ENCODE results near the gene NELFCD. TPM values are rescaled to one million over a fixed set of nuclear protein-coding genes. Genes with fewer than 3 reads are reported as not detected.

Gene NELFCD
- total RNA-seq, 4 donors from 2014 or later = 43.7 to 68.1 (median 55.1) TPM

DNA sequence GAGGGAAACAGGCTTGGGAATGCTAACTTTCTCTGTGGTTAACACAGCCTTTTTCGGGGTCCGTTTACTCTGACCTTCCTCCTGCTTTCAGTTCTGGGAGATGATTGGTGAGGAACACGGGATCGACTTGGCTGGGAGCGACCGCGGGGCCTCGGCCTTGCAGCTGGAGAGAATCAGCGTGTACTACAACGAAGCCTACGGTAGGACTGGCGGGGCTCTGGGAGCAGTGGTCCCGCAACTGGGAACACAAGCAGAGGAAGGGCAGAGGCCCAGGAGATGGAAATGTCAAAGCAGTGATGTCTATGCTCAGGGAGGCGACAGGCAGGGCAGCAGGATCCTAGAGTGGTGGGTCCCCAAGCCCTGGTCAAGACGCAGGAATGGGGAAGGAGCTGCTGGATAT lies 41.7 kb downstream of the NELFCD start:
- intact Hi-C loops (cut with DNase I; ENCODE audit: low total_unique reads) (no loop called here), in situ Hi-C loops (cut with MboI; ENCODE audit: low pct_ligation_motif_present in 1 of 4, low pct_unique_long_range_greater_than_20kb in 1 of 4, low sequenced_read_pairs in 3 of 4) (no loop called here)
- Histone ChIP-seq H3K27me3 (no peaks in the 10 kb centered on the region), H3K9me3 (no peaks in the 10 kb centered on the region), H3K4me3 (no peak overlapping the region), H3K27ac (no peak overlapping the region), H3K36me3 (peaks cover 0 to 25% (median 11%) of the 10 kb centered on the region in 4 donors), H3K4me1 (peaks cover 0 to 6% (median 0%) of the 10 kb centered on the region in 4 donors)
- no peak for DNase-seq
- 93% methylated on average over 3 to 15 of the region's 15 CpGs for whole genome bisulfite sequencing, 2 donors (ENCODE audit: low coverage in 1 of 2)
- TF ChIP-seq POLR2AphosphoS5 (IDR thresholded peaks at IDR 0.05) (no peak), EP300 (IDR thresholded peaks at IDR 0.05; ENCODE audit: low read depth) (no peak), POLR2A (IDR thresholded peaks at IDR 0.05) (no peak), CTCF (IDR thresholded peaks at IDR 0.05) (no peak)

- Histone ChIP-seq H3K36me3 (peaks cover 0 to 25% (median 13%) of the 10 kb centered on the region in 4 donors), H3K9me3 (no peaks in the 10 kb centered on the region), H3K4me1 (peaks cover 6 to 14% (median 6%) of the 10 kb centered on the region in 4 donors), H3K4me3 (no peak overlapping the region), H3K27ac (no peak overlapping the region), H3K27me3 (no peaks in the 10 kb centered on the region)
- in situ Hi-C loops (cut with MboI; ENCODE audit: low pct_ligation_motif_present in 1 of 4, low pct_unique_long_range_greater_than_20kb in 1 of 4, low sequenced_read_pairs in 3 of 4) (no loop called here), intact Hi-C loops (cut with DNase I; ENCODE audit: low total_unique reads) (no loop called here)
- TF ChIP-seq POLR2AphosphoS5 (IDR thresholded peaks at IDR 0.05) (no peak), POLR2A (IDR thresholded peaks at IDR 0.05) (no peak), CTCF (IDR thresholded peaks at IDR 0.05) (no peak), EP300 (IDR thresholded peaks at IDR 0.05; ENCODE audit: low read depth) (no peak)
- 95% methylated on average over 13 of the region's 13 CpGs; no CpG with 5 or more reads in 1 of the 2 donors for WGBS, 2 donors (ENCODE audit: low coverage in 1 of 2)
- no peak for DNase-seq
These were observed 42.6 kb downstream of the NELFCD start for GRCh38 chr20:59023616-59024015.

DNA sequence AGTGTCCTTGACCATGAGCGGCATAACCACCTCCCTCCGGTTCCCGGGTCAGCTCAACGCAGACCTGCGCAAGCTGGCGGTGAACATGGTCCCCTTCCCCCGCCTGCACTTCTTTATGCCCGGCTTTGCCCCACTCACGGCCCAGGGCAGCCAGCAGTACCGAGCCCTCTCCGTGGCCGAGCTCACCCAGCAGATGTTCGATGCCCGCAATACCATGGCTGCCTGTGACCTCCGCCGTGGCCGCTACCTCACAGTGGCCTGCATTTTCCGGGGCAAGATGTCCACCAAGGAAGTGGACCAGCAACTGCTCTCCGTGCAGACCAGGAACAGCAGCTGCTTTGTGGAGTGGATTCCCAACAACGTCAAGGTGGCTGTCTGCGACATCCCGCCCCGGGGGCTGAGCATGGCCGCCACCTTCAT lies 43.1 kb downstream of the NELFCD start:
- in situ Hi-C loops (cut with MboI; ENCODE audit: low pct_ligation_motif_present in 1 of 4, low pct_unique_long_range_greater_than_20kb in 1 of 4, low sequenced_read_pairs in 3 of 4) (no loop called here), intact Hi-C loops (cut with DNase I; ENCODE audit: low total_unique reads) (no loop called here)
- Histone ChIP-seq H3K36me3 (peaks cover 0 to 28% (median 13%) of the 10 kb centered on the region in 4 donors), H3K27me3 (no peaks in the 10 kb centered on the region), H3K4me3 (no peak overlapping the region), H3K27ac (no peak overlapping the region), H3K4me1 (peaks cover 6 to 19% (median 11%) of the 10 kb centered on the region in 4 donors), H3K9me3 (no peaks in the 10 kb centered on the region)
- WGBS, 2 donors (ENCODE audit: low coverage in 1 of 2) = 93% methylated on average over 24 of the region's 24 CpGs; no CpG with 5 or more reads in 1 of the 2 donors
- TF ChIP-seq CTCF (IDR thresholded peaks at IDR 0.05) (no peak), EP300 (IDR thresholded peaks at IDR 0.05; ENCODE audit: low read depth) (no peak), POLR2AphosphoS5 (IDR thresholded peaks at IDR 0.05) (peak in 1 of 3 donors; percentile 1), POLR2A (IDR thresholded peaks at IDR 0.05) (no peak)
- no peak for DNase-seq

- DNase-seq = no peak
- WGBS, 2 donors (ENCODE audit: low coverage in 1 of 2) = 17 to 85% methylated on average over 1 to 2 of the region's 2 CpGs
- H3K4me3 ChIP-seq = no peak overlapping the region
- H3K27ac ChIP-seq = no peak overlapping the region
- peaks cover 12 to 29% (median 20%) of the 10 kb centered on the region in 4 donors for H3K4me1 ChIP-seq
- in situ Hi-C loops (cut with MboI; ENCODE audit: low pct_ligation_motif_present in 1 of 4, low pct_unique_long_range_greater_than_20kb in 1 of 4, low sequenced_read_pairs in 3 of 4) = loop anchor here in 1 of 4 donors (25.0 kb wide), 1 partner anchor 363 kb away; the partner anchor contains the start of gene STX16
- H3K27me3 ChIP-seq = no peaks in the 10 kb centered on the region
- TF ChIP-seq POLR2AphosphoS5 (IDR thresholded peaks at IDR 0.05) = no peak
- TF ChIP-seq POLR2A (IDR thresholded peaks at IDR 0.05) = no peak
- no peak for TF ChIP-seq EP300 (IDR thresholded peaks at IDR 0.05; ENCODE audit: low read depth)
- TF ChIP-seq CTCF (IDR thresholded peaks at IDR 0.05) = no peak
- intact Hi-C loops (cut with DNase I; ENCODE audit: low total_unique reads) = no loop called here
- peaks cover 0 to 34% (median 16%) of the 10 kb centered on the region in 4 donors for H3K36me3 ChIP-seq
- H3K9me3 ChIP-seq = no peaks in the 10 kb centered on the region
These were observed 44.0 kb downstream of the NELFCD start for GRCh38 chr20:59025086-59025485.

Measured in transverse colon (tissue), 4 donors.